ENCODE measurements around the gene HABP2. TPM values are rescaled to one million over a fixed set of nuclear protein-coding genes. Genes with fewer than 3 reads are reported as not detected.
A peak's percentile ranks its signal among the peaks of the same experiment; 100 is the strongest.

The HABP2 gene
- total RNA-seq, 1 experiment from 2014 or later, result not detected

DNA sequence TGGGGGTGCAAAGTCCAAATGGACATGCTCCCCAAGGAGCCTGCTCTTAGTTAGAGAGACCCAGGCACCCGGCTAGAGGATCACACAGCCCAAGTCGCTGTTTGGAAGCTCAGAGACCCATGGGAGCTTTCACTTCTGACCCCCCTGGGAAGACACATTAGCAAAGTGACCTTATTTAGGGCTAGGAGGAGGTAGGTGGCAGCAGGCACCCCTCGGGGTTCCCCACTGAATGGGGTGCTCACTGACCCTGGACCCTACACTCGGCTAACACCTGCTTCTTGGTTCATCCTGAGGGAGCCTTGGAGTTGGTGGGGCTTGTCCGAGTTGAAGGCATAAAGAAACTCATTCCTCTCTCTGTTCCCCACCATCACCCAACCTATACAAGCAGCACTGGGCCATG is 27.1 kb upstream of the HABP2 start:
- DNase-seq (ENCODE audit: low read depth), result no peak

- DNase-seq (ENCODE audit: low read depth), result no peak
These were observed 25.5 kb upstream of the HABP2 start for GRCh38 chr10:113527211-113527906.

DNA sequence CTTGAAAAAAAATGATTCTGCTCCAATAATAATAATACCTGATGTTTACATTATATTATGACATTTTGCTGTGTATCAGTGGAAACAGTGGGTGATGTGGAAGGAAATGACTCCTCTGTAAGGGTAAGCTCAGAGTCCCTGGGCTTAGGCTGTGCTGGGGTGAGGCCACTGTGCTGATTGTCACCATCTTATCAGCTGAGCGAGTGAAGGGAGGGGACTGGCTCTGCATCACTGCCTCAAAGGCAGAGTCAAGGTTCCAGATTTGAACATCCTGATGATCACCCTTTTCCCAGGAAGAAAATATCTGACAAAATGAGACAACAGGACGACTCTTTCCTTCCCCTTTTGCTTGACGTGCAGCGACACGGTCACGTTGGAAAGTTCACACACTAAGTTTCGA is 24.0 kb upstream of the HABP2 start:
- DNase-seq (ENCODE audit: low read depth), result no peak

- DNase-seq (ENCODE audit: low read depth), result no peak
These were observed 23.3 kb upstream of the HABP2 start for GRCh38 chr10:113529575-113529974.

DNA sequence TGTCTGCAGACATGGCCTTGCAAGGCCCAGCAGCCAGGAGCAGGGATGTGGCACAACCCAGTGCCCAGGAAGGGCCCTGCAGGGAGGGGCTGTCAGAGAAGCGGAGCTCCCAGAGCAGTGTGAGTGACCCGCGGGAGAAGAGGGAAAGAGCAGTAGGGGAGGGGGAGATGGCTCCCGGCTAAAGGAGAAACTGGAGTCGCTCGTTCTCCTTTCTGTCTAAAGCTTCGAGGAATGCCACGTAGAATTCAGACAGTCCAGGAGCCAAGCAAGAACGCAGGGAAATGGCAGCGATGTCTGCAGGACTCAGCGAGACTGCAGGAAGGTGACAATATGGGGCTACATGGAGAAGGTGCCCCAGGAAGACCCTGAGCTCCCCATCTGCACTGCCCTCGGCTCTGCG is 22.4 kb upstream of the HABP2 start:
- no peak for DNase-seq (ENCODE audit: low read depth)

DNA sequence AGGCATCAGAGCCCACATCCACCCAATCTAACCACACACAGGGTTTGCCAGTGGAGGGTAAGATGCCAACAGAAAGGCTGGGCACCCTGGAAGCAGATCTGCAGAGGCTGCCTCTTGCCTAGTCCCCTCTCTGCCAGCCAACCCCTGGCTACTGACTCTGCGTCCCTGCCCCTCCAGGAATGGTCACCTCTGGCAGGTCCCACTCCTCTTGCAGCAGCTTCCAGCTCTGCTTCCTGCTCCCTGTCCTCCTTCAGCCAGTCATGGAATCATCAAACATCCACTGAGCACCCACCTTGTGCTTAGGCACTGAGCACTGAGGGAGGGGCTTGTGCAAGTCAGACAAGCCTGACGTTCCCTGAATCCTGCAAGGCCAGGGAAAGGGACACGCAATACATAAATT is 20.1 kb upstream of the HABP2 start:
- no peak for DNase-seq (ENCODE audit: low read depth)

GRCh38 chr10:113533801-113534200 is 19.1 kb upstream of the HABP2 start:
- no peak for DNase-seq (ENCODE audit: low read depth)

DNA sequence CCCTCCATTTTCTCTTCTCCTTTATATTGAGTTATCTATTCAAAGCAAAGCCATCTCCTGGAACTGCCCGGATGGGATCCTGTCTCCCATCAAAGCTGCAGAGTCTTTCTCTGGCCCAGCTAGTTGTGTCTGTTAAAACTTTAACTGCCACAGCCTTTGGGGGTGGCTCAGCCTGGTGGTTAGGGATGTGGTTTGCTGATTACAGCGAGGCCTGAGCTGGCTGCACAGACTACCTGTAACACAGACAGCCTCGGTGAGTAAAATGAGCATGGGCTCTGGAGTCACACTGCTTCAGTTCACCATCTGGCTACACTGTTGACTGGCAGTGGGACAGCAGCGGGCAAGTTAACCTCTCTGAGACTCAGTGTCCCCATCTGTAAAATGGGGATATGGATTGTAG is 18.4 kb upstream of the HABP2 start:
- no peak for DNase-seq (ENCODE audit: low read depth)

- no peak for DNase-seq (ENCODE audit: low read depth)
These were observed 15.2 kb upstream of the HABP2 start for GRCh38 chr10:113537672-113538071.

DNA sequence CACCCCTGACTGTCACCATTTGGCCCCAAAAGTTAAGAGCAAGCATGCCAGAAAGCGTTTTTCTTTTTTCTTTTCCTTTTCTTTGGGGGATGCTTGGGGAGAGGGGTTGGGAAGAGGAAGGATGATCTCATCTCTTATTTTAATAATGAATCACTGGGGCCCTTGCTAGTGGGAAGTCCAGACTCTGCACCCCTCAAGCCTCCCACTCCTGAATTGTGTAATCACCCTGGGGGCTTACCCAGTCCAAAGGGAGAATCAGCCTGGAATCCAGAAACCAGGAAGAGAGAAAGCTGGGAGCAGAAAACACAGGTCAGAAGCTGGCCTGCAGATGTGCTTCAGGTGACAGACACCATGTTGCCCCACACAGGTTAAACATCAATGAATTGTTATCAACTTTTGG is 14.7 kb upstream of the HABP2 start:
- peak; percentile 10 for DNase-seq (ENCODE audit: low read depth)

GRCh38 chr10:113539789-113540188 is 13.1 kb upstream of the HABP2 start:
- peak; percentile 57 for DNase-seq (ENCODE audit: low read depth)

DNA sequence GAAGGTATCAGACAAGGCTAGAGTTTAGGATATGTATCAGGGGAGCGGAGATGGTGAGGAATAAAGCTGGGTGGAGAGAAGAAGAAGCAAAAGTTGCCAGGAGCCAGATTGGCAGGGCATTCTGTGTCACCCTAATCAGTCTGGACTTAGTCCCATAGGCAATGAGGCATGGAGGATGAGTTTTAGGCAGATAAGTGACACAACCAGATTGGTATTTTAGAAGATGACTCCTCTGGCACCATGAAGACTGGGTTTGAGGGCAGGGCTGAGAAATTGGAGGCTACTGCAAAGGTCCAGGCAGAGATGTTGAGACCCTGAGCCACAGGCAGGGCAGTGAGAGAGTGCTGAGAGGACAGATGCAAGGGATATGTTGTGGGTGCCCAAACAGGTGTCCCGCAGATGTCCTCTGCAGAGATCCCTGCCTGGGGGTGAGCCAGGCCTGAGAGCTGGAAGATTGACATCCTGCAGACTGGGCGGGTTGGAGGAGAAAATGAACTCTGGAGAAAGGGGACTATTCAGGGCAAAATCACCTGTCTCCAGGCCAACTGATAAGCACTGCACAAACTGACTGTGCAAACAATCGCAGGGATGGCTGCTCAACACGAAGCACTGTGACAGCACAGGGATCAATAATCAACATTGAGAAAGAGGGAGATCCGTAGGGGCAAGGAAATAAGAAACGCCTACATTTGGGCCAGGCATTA is 11.9 kb upstream of the HABP2 start:
- no peak for DNase-seq (ENCODE audit: low read depth)

DNA sequence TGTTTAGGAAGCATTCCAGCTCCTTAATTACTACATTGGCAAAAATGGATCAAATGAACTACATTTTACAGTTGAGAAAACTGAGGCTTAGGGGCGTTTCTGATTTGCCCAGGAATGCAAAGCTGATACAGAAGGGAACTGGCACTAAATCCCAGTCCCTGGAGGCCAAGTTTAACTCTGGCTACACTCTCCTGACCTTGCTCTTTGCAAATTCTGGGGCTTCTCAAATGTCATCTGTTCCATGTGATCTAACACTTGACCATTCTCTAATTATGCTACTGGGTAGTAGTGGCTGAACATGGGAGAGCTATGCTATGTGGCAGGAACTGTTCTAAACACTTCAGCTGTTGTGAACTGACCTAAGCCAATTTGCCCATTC is 11.3 kb upstream of the HABP2 start:
- DNase-seq (ENCODE audit: low read depth), result no peak

GRCh38 chr10:113543107-113543955 is 9.5 kb upstream of the HABP2 start:
- no peak for DNase-seq (ENCODE audit: low read depth)

DNA sequence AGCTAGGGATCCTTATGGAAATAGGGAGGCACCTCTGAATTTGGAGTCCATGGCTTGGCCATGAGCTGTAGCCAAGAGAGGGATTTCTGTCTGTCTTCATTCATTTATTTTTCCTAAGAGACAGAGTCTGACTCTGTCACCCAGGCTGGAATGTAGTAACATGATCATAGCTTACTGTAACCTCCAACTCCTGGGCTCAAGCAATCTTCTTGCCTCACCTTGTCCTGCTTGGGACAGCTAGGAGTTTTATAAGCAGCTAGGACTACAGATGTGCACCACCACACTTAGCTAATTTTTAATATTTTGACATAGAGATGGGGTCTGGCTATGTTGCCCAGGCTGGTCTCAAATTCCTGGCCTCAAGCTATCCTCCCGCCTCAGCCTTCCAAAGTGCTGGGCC is 8.5 kb upstream of the HABP2 start:
- no peak for DNase-seq (ENCODE audit: low read depth)

GRCh38 chr10:113547426-113547825 is 5.4 kb upstream of the HABP2 start:
- DNase-seq (ENCODE audit: low read depth), result no peak

DNA sequence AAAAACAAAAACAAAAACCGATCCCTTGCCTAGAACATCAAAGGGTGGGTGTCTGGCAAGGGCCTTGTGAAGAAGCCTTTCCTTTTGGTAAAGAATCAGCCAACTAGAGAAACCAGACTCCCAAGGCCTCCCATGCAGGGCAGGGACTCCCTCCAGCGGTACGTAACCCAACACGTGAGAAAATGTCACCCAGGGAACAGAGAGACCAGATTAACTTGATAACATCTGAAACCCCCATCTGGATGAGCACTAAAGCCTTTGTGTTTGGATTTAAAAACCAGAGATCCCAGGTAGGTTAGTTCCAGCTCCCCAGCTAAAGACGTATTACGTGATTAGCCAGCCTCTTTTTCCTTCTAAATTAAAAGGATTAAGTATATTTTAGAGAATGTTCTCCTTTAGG is 3.0 kb upstream of the HABP2 start:
- DNase-seq (ENCODE audit: low read depth), result no peak

DNA sequence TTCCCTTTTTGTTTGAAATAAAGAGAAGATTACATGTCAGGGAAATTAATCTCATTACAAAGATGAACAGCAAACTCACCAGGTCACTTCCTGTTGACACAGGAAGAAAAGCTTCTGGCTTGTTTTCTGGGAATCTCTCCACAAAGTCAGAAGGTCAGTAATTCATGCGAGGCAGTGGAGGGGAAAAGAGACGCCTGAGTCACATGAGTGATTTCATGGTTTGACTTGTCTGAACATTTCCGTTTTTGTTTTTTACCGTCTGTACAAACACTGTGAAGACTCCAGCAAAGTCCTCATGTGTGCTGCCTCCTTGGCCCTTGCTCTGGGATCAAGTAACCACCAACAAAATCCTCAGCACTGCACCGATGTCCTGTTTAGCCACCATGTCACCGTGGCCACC is 2.5 kb upstream of the HABP2 start:
- peak; percentile 33 for DNase-seq (ENCODE audit: low read depth)

DNA sequence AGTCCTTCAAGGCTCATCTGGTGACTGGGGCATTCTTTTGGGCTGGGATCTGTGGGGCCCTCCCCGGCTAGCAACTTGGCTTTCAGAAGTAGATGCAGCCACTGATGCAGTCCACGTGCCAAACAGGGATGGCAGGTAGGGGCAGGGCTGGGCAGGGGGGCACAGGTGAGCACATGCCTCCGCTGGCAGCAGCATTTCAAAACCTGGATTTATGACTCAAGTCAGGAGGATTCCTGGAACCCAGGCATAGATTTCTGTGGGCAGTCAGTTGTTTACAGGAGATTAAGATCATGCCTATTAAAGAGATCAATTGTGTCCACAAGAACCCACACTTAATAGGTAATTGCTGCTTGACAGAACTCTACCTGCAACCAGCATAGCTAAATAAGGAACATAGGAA is 839 bp upstream of the HABP2 start:
- no peak for DNase-seq (ENCODE audit: low read depth)

- DNase-seq (ENCODE audit: low read depth), result no peak
These were observed 296 bp downstream of the HABP2 start for GRCh38 chr10:113553149-113553548.

DNA sequence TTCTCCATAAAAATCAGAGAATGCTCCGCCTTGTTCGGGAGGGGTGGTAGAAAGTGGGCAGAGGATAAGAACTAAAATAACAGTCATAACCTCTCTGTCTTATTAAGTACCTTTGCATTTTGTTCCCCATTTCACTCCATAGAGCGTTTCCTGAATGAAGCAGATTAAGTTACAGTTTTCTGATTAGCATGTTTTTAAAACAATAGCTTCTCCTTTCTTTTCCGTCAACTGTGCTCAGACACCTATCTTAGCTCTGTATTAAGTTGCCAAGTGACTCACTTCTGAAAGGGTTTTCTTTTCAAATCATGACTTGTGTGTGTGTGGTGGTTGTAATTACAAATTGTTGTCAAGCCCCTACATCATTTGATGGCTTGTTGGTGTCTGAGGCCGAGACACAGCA is 1.4 kb downstream of the HABP2 start:
- DNase-seq (ENCODE audit: low read depth), result no peak

- DNase-seq (ENCODE audit: low read depth), result no peak
These were observed 2.4 kb downstream of the HABP2 start for GRCh38 chr10:113555245-113555644.

- no peak for DNase-seq (ENCODE audit: low read depth)
These were observed 2.9 kb downstream of the HABP2 start for GRCh38 chr10:113555751-113556150.

Data from RPMI7951 (cell line).